Erythroblast (primary cell): Measurements from ENCODE around the gene GRIN2C.

Source experiments
- GATA1 ChIP-seq: IDR thresholded peaks from 2 replicates; pipeline ENCODE4 v1.6.1; 2011; ENCODE audit warnings: low read depth, mild to moderate bottlenecking, control low read depth, low read length, moderate library complexity
- POLR2A ChIP-seq: IDR thresholded peaks from 2 replicates; pipeline ENCODE4 v1.6.1; 2011; ENCODE audit warnings: mild to moderate bottlenecking, low read length

GRCh38 chr17:74816905-74817620 lies 42.6 kb downstream of the GRIN2C start:
- TF ChIP-seq POLR2A (no peak), GATA1 (no peak)
